Astrocyte (in vitro differentiated cells and primary cell): ENCODE measurements around the gene KCNMA1.

ENCODE experiments used
- EZH2 ChIP-seq: IDR thresholded peaks from 2 replicates; pipeline ENCODE4 v1.6.1; 2012; ENCODE audit warnings: mild to moderate bottlenecking, low read length, inconsistent platforms; ENCODE audit not compliant: insufficient read depth
- TF ChIP-seq, protein P1 (sequence below): IDR thresholded peaks from 2 replicates; pipeline ENCODE4 v1.5.1; 2011; ENCODE audit warnings: low read depth, mild to moderate bottlenecking, inconsistent platforms, low read length, moderate library complexity; ENCODE audit not compliant: insufficient read depth

- TF ChIP-seq, protein P1, sequence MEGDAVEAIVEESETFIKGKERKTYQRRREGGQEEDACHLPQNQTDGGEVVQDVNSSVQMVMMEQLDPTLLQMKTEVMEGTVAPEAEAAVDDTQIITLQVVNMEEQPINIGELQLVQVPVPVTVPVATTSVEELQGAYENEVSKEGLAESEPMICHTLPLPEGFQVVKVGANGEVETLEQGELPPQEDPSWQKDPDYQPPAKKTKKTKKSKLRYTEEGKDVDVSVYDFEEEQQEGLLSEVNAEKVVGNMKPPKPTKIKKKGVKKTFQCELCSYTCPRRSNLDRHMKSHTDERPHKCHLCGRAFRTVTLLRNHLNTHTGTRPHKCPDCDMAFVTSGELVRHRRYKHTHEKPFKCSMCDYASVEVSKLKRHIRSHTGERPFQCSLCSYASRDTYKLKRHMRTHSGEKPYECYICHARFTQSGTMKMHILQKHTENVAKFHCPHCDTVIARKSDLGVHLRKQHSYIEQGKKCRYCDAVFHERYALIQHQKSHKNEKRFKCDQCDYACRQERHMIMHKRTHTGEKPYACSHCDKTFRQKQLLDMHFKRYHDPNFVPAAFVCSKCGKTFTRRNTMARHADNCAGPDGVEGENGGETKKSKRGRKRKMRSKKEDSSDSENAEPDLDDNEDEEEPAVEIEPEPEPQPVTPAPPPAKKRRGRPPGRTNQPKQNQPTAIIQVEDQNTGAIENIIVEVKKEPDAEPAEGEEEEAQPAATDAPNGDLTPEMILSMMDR, result no peak
- TF ChIP-seq EZH2, result no peak
Observed at GRCh38 chr10:77518910-77519274, 118.7 kb downstream of the KCNMA1 start.
